K562 (cell line): ENCODE data around the gene ADRA2A. TPM values are rescaled to one million over a fixed set of nuclear protein-coding genes. Genes with fewer than 3 reads are reported as not detected.

ENCODE experiments used
- ATAC-seq: fragments of 200-7000 bp; cut with Tn5 transposase; 3 replicates; pipeline ENCODE4 v1.9.1; 2020; ENCODE audit warnings: moderate library complexity
- BruUV-seq: library from RNA; stranded (reverse); fragments of 400-500 nt; replicated peaks from 2 replicates; lab custom pipeline; 2021; lab: Mats Ljungman, UMichigan
- CTCF ChIA-PET: fragments of 300-600 bp; formaldehyde crosslinking; extraction: SDS; loops from one replicate; lab custom pipeline; 2021; ENCODE audit warnings: low intra/inter-chr PET ratio; lab: Yijun Ruan, JAX
- POLR2A ChIA-PET: fragments of 300-600, 350-650 bp; sonication (Branson Sonifier 250); formaldehyde crosslinking; extraction: SDS; loops from one replicate; lab custom pipeline; 2021; ENCODE audit warnings: antibody characterized with exemption, inconsistent platforms; lab: Yijun Ruan, JAX
- DNase-seq, 4 experiments: peaks; one replicate each; pipeline versions ENCODE4 v3.0.0 to v3.0.0-alpha.2; 2011 to 2018; ENCODE audit warnings: low spot score in 3 of 4, mixed read lengths in 3 of 4; ENCODE audit errors: extremely low read depth in 1 of 4
- FAIRE-seq: peaks from 2 replicates; lab custom pipeline; 2011; peaks lifted over from hg19 to GRCh38; lab: Jason Lieb, UNC
- H2AFZ ChIP-seq: 2 replicates; pipeline ENCODE4 v1.6.0; 2011; ENCODE audit warnings: low read depth, low read length, control low read depth, inconsistent platforms
- H3K27ac ChIP-seq: fragments of 200-600 bp; 3 replicates; pipeline ENCODE4 v1.8.0; 2011; ENCODE audit warnings: low read depth, mild to moderate bottlenecking, control low read depth, inconsistent platforms, low read length, moderate library complexity, mixed read lengths; ENCODE audit errors: extremely low read depth
- H3K27me3 ChIP-seq, 2 experiments: fragments of 300-600 bp in 1 of 2; 2 replicates in 1 of 2; 3 replicates in 1 of 2; pipeline versions ENCODE4 v1.6.0 to v1.8.0; 2011; ENCODE audit warnings: inconsistent platforms in 2 of 2, low read length in 2 of 2, mild to moderate bottlenecking in 1 of 2, mixed read lengths in 1 of 2, moderate library complexity in 1 of 2; ENCODE audit not compliant: control insufficient read depth in 2 of 2, insufficient read depth in 2 of 2
- H3K36me3 ChIP-seq: fragments of 300-600 bp; 3 replicates; pipeline ENCODE4 v1.8.0; 2011; ENCODE audit warnings: mild to moderate bottlenecking, low read length, inconsistent platforms; ENCODE audit not compliant: control insufficient read depth, insufficient read depth
- H3K4me1 ChIP-seq, 2 experiments: fragments of 200-600 bp in 1 of 2; replicated peaks in 1 of 2; 2 replicates in 1 of 2; 3 replicates in 1 of 2; pipeline versions ENCODE4 v1.5.1 to v1.8.0; 2011; ENCODE audit warnings: inconsistent platforms in 2 of 2, low read length in 2 of 2, mild to moderate bottlenecking in 1 of 2, mixed read lengths in 1 of 2, moderate library complexity in 1 of 2; ENCODE audit not compliant: control insufficient read depth in 2 of 2, insufficient read depth in 2 of 2
- H3K4me2 ChIP-seq: 2 replicates; pipeline ENCODE4 v1.6.1; 2011; ENCODE audit warnings: low read length, control low read depth, inconsistent platforms, mixed read lengths; ENCODE audit not compliant: insufficient read depth
- H3K4me3 ChIP-seq: fragments of 200-600 bp; sonication (generic), shearing (Covaris generic); 2 replicates; pipeline ENCODE4 v1.5.1; 2016; ENCODE audit warnings: control low read depth, inconsistent platforms
- H3K79me2 ChIP-seq: fragments of 200-600 bp; 3 replicates; pipeline ENCODE4 v1.8.0; 2011; ENCODE audit warnings: low read length, inconsistent platforms; ENCODE audit not compliant: control insufficient read depth, insufficient read depth
- H3K9ac ChIP-seq, 2 experiments: 2 replicates each; pipeline versions ENCODE4 v1.6.0 to v1.6.1; 2011; ENCODE audit warnings: low read depth in 2 of 2, low read length in 2 of 2, control low read depth in 1 of 2, inconsistent platforms in 1 of 2, mild to moderate bottlenecking in 1 of 2, mixed read lengths in 1 of 2; ENCODE audit not compliant: insufficient read depth in 1 of 2
- H3K9me1 ChIP-seq: one replicate; pipeline ENCODE4 v1.6.0; 2011; ENCODE audit warnings: inconsistent platforms, mild to moderate bottlenecking, low read length, moderate library complexity; ENCODE audit not compliant: control insufficient read depth, insufficient read depth
- H3K9me3 ChIP-seq: replicated peaks from 2 replicates; pipeline ENCODE4 v1.5.1; 2011; ENCODE audit warnings: low read depth, low read length, inconsistent platforms; ENCODE audit not compliant: control insufficient read depth, insufficient read depth
- H4K20me1 ChIP-seq: replicated peaks from 2 replicates; pipeline ENCODE4 v1.6.1; 2011; ENCODE audit warnings: low read length, inconsistent platforms, mixed read lengths; ENCODE audit not compliant: control insufficient read depth, insufficient read depth
- ATF6 ChIP-seq: sonication (generic); formaldehyde crosslinking; IDR thresholded peaks from 2 replicates; pipeline ENCODE4 v1.4.0; 2020; ENCODE audit warnings: mild to moderate bottlenecking, missing genetic modification reagents
- BRF1 ChIP-seq: IDR thresholded peaks from 3 replicates; pipeline ENCODE4 v1.6.1; 2011; ENCODE audit warnings: borderline replicate concordance, mild to moderate bottlenecking; ENCODE audit not compliant: insufficient read length; ENCODE audit errors: extremely low read depth
- CBX8 ChIP-seq: fragments of 200-600 bp; sonication (generic); IDR thresholded peaks from 2 replicates; pipeline ENCODE4 v1.6.1; 2012; ENCODE audit warnings: borderline replicate concordance, mixed run types, low read depth, mild to moderate bottlenecking, moderate library complexity, mixed read lengths, low read length, control low read depth, inconsistent platforms; ENCODE audit not compliant: poor library complexity, severe bottlenecking; ENCODE audit errors: extremely low read depth
- DPF2 ChIP-seq: fragments of 450-650 bp; IDR thresholded peaks from 2 replicates; pipeline ENCODE4 v1.6.1; 2016
- PML ChIP-seq: IDR thresholded peaks from 2 replicates; pipeline ENCODE4 v1.6.1; 2012; ENCODE audit warnings: low read length, inconsistent platforms
- RAD21 ChIP-seq, 2 experiments: fragments of 250-450 bp in 1 of 2; fragments of 450-650 bp in 1 of 2; sonication (Bioruptor Pico) in 1 of 2; formaldehyde crosslinking in 1 of 2; IDR thresholded peaks in 1 of 2; conservative IDR thresholded peaks in 1 of 2; 2 replicates each; pipeline versions ENCODE4 v1.4.0 to v1.8.0; 2020 to 2022; ENCODE audit warnings: mild to moderate bottlenecking in 2 of 2, moderate library complexity in 1 of 2
- TRIM28 ChIP-seq: fragments of 450-650 bp; IDR thresholded peaks from 2 replicates; pipeline ENCODE4 v1.6.1; 2017
- ZBTB2 ChIP-seq: fragments of 450-650 bp; IDR thresholded peaks from 2 replicates; pipeline ENCODE4 v1.6.1; 2016; ENCODE audit warnings: antibody characterized with exemption
- ZNF76 ChIP-seq: fragments of 250-450 bp; sonication (Bioruptor Pico); IDR thresholded peaks from 2 replicates; pipeline ENCODE4 v1.4.0; 2020; ENCODE audit warnings: mild to moderate bottlenecking, moderate library complexity, borderline replicate concordance
- ZNF778 ChIP-seq: fragments of 450-650 bp; formaldehyde crosslinking; IDR thresholded peaks from 2 replicates; pipeline ENCODE4 v1.4.0; 2020; ENCODE audit warnings: mild to moderate bottlenecking, moderate library complexity
- WGBS: fragments of 100-300 bp; shearing (Covaris generic); methylation state at CpG from one replicate; pipeline ENCODE4 v1.1.6; 2016; ENCODE audit warnings: low coverage, mixed read lengths; ENCODE audit not compliant: insufficient coverage; ENCODE audit errors: missing lambda C conversion rate; 5-methylcytosine and 5-hydroxymethylcytosine counted together
- in situ Hi-C: fragments of 300-500 bp; cut with MboI; formaldehyde crosslinking; loops from 4 replicates; pipeline ENCODE4 v1.15.0; 2018; ENCODE audit warnings: inconsistent platforms, mixed read lengths
- intact Hi-C: fragments of 100-400 bp; cut with micrococcal nuclease; formaldehyde crosslinking; loops from 2 replicates; pipeline ENCODE4 v1.14.2; 2022
- polyA plus RNA-seq, 8 experiments: library from polyadenylated mRNA; depleted of rRNA in 4 of 8; stranded (reverse) in 5 of 8; unstranded in 3 of 8; fragments of >200 nt; fragmentation: Nextera tagmentation in 2 of 8; fragmentation: Illumina TruSeq in 1 of 8; extraction: Ambion mirVana in 2 of 8; extraction: Trizol in 1 of 8; gene quantifications; 2 replicates each; pipeline versions ENCODE4 v1.2.1 to v1.2.3, GENCODE V29; 2011 to 2014; ENCODE audit warnings: inconsistent platforms in 1 of 8, missing spikeins in 1 of 8
- total RNA-seq, 7 experiments: library from RNA; depleted of rRNA in 6 of 7; stranded (reverse); fragments of >200 nt in 6 of 7; fragmentation: Illumina TruSeq in 2 of 7; extraction: Trizol in 2 of 7; gene quantifications; 2 replicates each; pipeline versions ENCODE4 v1.2.1 to v1.2.3, GENCODE V29; 2011 to 2021; ENCODE audit warnings: low replicate concordance in 1 of 7

Gene ADRA2A
- total and polyA plus RNA-seq, 9 of the 15 experiments (the other 6 are each of a cell fraction or from before 2014, with no cell fraction given) = not detected

GRCh38 chr10:111087331-111087756, 10.5 kb downstream of the ADRA2A start (continued):
- TF ChIP-seq ATF6 = no peak
- TF ChIP-seq DPF2 = no peak

- no peak overlapping the region for H3K4me3 ChIP-seq
- H3K27me3 ChIP-seq = peaks cover 0 to 5% of the 10 kb centered on the region in 2 experiments; a peak in 1 of 5 replicates
- ATAC-seq = no peak
- intact Hi-C loops = no loop called here
- no peaks in the 10 kb centered on the region for H3K9me1 ChIP-seq
- TF ChIP-seq PML (no peak), ZNF76 (CRISPR knock-in tag) (no peak), CBX8 (no peak), BRF1 (no peak), ZNF778 (no peak), ZBTB2 (no peak), RAD21 (CRISPR knock-in tag; conservative IDR thresholded peaks at IDR 0.05 in 1 of 2, IDR thresholded peaks at IDR 0.05 in 1 of 2) (no peak), TRIM28 (no peak)
- ChIA-PET POLR2A (interaction anchor here (0.6 kb wide), 1 partner anchor 15 kb away, joined by 3 read pairs; no protein-coding TSS in a partner anchor), CTCF (no interaction called here)
- in situ Hi-C loops = no loop called here
- H4K20me1 ChIP-seq = no peaks in the 10 kb centered on the region
- H3K9me3 ChIP-seq = no peaks in the 10 kb centered on the region
- no peak overlapping the region for H3K27ac ChIP-seq
- H3K4me2 ChIP-seq = no peak overlapping the region
- DNase-seq = no peak
- no peaks in the 10 kb centered on the region for H3K36me3 ChIP-seq
- no peak overlapping the region for H3K9ac ChIP-seq
- no TSS peak for BruUV-seq
- no peaks in the 10 kb centered on the region; a peak in 1 of 5 replicates for H3K4me1 ChIP-seq
- no peaks in the 10 kb centered on the region for H3K79me2 ChIP-seq
- H2AFZ ChIP-seq = no peak overlapping the region
- no peak for FAIRE-seq
- WGBS = 0% methylated on average over 2 of the region's 4 CpGs
Observed at GRCh38 chr10:111087968-111088505, 11.2 kb downstream of the ADRA2A start.
